SK-N-MC (cell line): ENCODE data around the gene GIGYF2.

Experiments used
- EZH2 ChIP-seq: fragments of 200-600 bp; sonication (generic); IDR thresholded peaks from one replicate; pipeline ENCODE4 v1.6.1; 2017; ENCODE audit warnings: antibody characterized with exemption
- FOXP2 ChIP-seq: optimal IDR thresholded peaks from 2 replicates; pipeline ENCODE3; 2011; ENCODE audit warnings: mild to moderate bottlenecking, moderate library complexity; ENCODE audit not compliant: insufficient read depth; ENCODE audit errors: extremely low read length, control extremely low read depth
- POLR2AphosphoS5 ChIP-seq: IDR thresholded peaks from 2 replicates; pipeline ENCODE4 v1.6.1; 2012; ENCODE audit warnings: mild to moderate bottlenecking, low read depth, low read length, borderline replicate concordance

- TF ChIP-seq EZH2 (no peak), POLR2AphosphoS5 (no peak), FOXP2 (no peak)
Observed at GRCh38 chr2:232872826-232873225, 175.7 kb downstream of the GIGYF2 start.
